WI38 (cell line): ENCODE measurements around the gene KATNB1.

Experiments
- H3K4me3 ChIP-seq: 2 replicates; pipeline ENCODE4 v1.5.1; 2011; ENCODE audit warnings: low read depth, mild to moderate bottlenecking, control low read depth, low read length
- TF ChIP-seq, protein P1 (sequence below): IDR thresholded peaks from 2 replicates; pipeline ENCODE4 v1.5.1; 2012; ENCODE audit warnings: low read depth, mild to moderate bottlenecking, control low read depth, low read length

KATNB1 gene

GRCh38 chr16:57770361-57770760 is 34.8 kb downstream of the KATNB1 start:
- TF ChIP-seq, protein P1, sequence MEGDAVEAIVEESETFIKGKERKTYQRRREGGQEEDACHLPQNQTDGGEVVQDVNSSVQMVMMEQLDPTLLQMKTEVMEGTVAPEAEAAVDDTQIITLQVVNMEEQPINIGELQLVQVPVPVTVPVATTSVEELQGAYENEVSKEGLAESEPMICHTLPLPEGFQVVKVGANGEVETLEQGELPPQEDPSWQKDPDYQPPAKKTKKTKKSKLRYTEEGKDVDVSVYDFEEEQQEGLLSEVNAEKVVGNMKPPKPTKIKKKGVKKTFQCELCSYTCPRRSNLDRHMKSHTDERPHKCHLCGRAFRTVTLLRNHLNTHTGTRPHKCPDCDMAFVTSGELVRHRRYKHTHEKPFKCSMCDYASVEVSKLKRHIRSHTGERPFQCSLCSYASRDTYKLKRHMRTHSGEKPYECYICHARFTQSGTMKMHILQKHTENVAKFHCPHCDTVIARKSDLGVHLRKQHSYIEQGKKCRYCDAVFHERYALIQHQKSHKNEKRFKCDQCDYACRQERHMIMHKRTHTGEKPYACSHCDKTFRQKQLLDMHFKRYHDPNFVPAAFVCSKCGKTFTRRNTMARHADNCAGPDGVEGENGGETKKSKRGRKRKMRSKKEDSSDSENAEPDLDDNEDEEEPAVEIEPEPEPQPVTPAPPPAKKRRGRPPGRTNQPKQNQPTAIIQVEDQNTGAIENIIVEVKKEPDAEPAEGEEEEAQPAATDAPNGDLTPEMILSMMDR = no peak
- no peak overlapping the region for H3K4me3 ChIP-seq

- H3K4me3 ChIP-seq = no peak overlapping the region
- TF ChIP-seq, protein P1 = no peak
Measured at GRCh38 chr16:57771141-57771785, 35.7 kb downstream of the KATNB1 start.

DNA sequence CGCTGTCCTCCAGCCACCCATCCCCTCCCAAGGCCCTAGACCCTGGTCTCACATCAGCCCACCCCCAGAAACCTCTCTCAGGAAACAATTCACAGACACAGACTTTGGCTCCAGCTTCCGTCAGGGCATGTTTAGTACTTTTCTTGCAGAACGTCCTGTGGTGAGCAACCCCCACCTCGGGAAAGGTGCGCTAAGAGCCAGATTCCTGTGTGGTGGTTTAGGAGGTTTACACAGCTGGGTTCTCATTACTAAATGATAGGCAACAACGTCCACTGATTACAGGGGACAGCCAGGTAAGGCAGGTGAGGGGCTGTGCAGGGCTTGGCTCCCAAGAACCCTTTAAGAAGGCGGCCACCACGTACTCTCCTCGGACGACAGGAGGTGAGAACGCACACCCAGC is 37.4 kb downstream of the KATNB1 start:
- H3K4me3 ChIP-seq = no peak overlapping the region
- TF ChIP-seq, protein P1 = no peak

DNA sequence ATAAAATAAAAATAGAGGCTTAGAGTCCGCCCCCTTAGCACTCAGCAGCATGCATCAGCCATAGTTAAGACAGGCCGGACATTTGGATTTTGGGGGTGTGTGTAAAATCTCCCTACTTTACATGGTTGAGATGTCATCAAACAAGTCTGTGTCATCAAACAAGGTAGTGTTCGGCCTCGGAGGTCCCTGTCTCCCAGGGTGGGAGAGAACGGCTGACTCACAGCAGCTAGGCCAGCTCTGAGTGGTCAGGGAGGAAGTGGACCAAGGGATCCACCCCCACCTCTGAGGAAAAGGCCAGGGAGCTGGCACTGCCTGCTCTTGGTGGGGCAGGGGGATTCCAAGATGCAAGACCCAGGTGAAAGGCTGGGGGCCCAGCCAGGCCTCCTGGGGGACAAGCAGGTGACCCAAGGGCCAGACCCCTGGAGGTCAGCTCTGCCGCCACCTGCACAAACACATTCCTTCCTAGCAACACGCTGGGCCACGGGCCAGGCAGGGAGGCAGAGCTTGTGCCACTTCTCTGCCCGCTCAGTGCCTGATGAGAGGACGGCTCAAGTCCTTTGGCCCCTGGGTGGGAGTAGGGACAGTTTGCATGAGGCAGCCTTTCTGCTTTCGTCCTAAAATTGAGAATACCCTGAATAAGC is 38.2 kb downstream of the KATNB1 start:
- no peak overlapping the region for H3K4me3 ChIP-seq
- TF ChIP-seq, protein P1 = no peak

DNA sequence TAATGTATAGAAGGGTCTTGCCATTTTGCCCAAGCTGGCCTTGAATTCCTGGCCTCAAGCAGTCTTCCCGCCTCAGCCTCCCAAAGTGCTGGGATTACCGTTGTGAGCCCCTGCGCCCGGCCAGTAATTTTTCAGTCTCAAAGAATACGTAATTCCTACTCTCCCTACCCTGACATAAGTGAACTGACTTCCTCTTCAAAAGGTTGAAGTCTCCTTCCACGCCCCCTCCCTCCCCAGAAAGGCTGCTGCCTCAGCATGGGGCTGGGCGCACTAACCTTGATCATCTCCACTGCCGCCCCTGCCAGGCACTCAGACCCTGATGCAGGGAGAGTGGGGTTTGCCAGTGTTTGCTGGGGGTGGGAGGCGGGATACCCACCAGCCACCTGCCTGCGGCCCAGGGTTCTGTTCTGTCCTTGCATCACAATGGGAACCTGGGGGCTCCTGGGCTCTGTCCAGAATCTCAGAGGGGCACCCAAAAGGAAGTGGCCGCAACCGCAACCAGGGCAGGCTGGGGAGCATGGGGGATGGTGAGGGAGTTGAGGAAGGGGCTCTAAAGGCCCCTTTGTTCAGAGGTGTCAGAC is 39.2 kb downstream of the KATNB1 start:
- TF ChIP-seq, protein P1 = no peak
- no peak overlapping the region for H3K4me3 ChIP-seq

- TF ChIP-seq, protein P1 = no peak
- H3K4me3 ChIP-seq = no peak overlapping the region
Measured at GRCh38 chr16:57775661-57776469, 40.3 kb downstream of the KATNB1 start.
